Spleen (tissue), 11 donors: ENCODE results near the gene RAD51B. TPM values are rescaled to one million over a fixed set of nuclear protein-coding genes. Genes with fewer than 3 reads are reported as not detected.

Experiments used
- DNase-seq: peaks from one replicate; pipeline ENCODE4 v3.0.0-alpha.2; 2020
- H3K27ac ChIP-seq, 8 donors: fragments of 200-600 bp; sonication (generic) in 7 of 8; 1 replicate in 4 of 8; 2 replicates in 4 of 8; pipeline versions ENCODE4 v1.5.0 to v1.8.0; 2016 to 2021; ENCODE audit warnings: inconsistent platforms in 4 of 8, mild to moderate bottlenecking in 4 of 8, moderate library complexity in 1 of 8
- H3K27me3 ChIP-seq, 7 donors: fragments of 200-600 bp; sonication (generic) in 6 of 7; replicated peaks in 1 of 7; 1 replicate in 4 of 7; 2 replicates in 3 of 7; pipeline versions ENCODE4 v1.5.0 to v1.8.0; 2016 to 2021; ENCODE audit warnings: inconsistent platforms in 3 of 7, mild to moderate bottlenecking in 1 of 7
- H3K36me3 ChIP-seq, 6 donors: fragments of 200-600 bp; sonication (generic) in 5 of 6; 1 replicate in 4 of 6; 2 replicates in 2 of 6; pipeline versions ENCODE4 v1.5.0 to v1.8.0; 2016 to 2021; ENCODE audit warnings: inconsistent platforms in 2 of 6
- H3K4me1 ChIP-seq, 6 donors: fragments of 200-600 bp; sonication (generic) in 5 of 6; 1 replicate in 3 of 6; 2 replicates in 3 of 6; pipeline versions ENCODE4 v1.5.0 to v1.8.0; 2016 to 2021; ENCODE audit warnings: inconsistent platforms in 3 of 6
- H3K4me3 ChIP-seq, 8 donors: fragments of 200-600 bp; sonication (generic) in 7 of 8; 1 replicate in 4 of 8; 2 replicates in 4 of 8; pipeline versions ENCODE4 v1.5.0 to v1.8.0; 2016 to 2021; ENCODE audit warnings: inconsistent platforms in 4 of 8, mild to moderate bottlenecking in 4 of 8, moderate library complexity in 2 of 8
- H3K9me3 ChIP-seq, 8 donors: fragments of 200-600 bp; sonication (generic) in 7 of 8; 1 replicate in 4 of 8; 2 replicates in 4 of 8; pipeline versions ENCODE4 v1.5.0 to v1.8.0; 2016 to 2021; ENCODE audit warnings: inconsistent platforms in 4 of 8
- POLR2A ChIP-seq, 3 donors: fragments of 450-650 bp; IDR thresholded peaks; one replicate each; pipeline ENCODE4 v1.5.1; 2017; ENCODE audit warnings: antibody characterized with exemption in 3 of 3, mild to moderate bottlenecking in 1 of 3
- POLR2AphosphoS5 ChIP-seq, 3 donors: sonication (generic); formaldehyde crosslinking; IDR thresholded peaks; one replicate each; pipeline ENCODE4 v1.5.1; 2017; ENCODE audit warnings: antibody characterized with exemption in 3 of 3
- WGBS, 5 donors: extraction: QIAGEN DNeasy Blood & Tissue Kit in 3 of 5; methylation state at CpG; one replicate each; pipeline versions ENCODE4 v1.1.5 to v1.1.7; 2013 to 2018; 5-methylcytosine and 5-hydroxymethylcytosine counted together
- intact Hi-C: fragments of 100-400 bp; cut with DNase I; formaldehyde crosslinking; loops from one replicate; pipeline ENCODE4 v1.15.0; 2023; ENCODE audit warnings: low total_unique reads
- polyA plus RNA-seq, 3 donors: library from polyadenylated mRNA; stranded (reverse); fragments of 200-250 nt; gene quantifications; one replicate each; pipeline ENCODE4 v1.2.1, GENCODE V29; 2013
- total RNA-seq, 7 donors: library from RNA; depleted of rRNA in 3 of 7; stranded (reverse); fragments of >200 nt in 3 of 7; fragmentation: NEBNext Ultra II Directional in 4 of 7; extraction: Animal tissue kit (Norgen Biotek cat#: 25700) in 4 of 7; gene quantifications; one replicate each; pipeline versions ENCODE4 v1.1.0 to v1.2.1, GENCODE V29; 2016 to 2021
- TF ChIP-seq, protein P1 (sequence below), 11 experiments: fragments of 200-600 bp in 7 of 11; fragments of 450-650 bp in 4 of 11; sonication (generic) in 4 of 11; IDR thresholded peaks in 8 of 11; conservative IDR thresholded peaks in 3 of 11; 1 replicate in 7 of 11; 2 replicates in 4 of 11; pipeline versions ENCODE4 v1.4.0 to v1.8.0; 2016 to 2021; ENCODE audit warnings: antibody characterized with exemption in 11 of 11, inconsistent platforms in 4 of 11, mild to moderate bottlenecking in 1 of 11
- donor health status: healthy with polysubstance abuse.
- donor health status: DM: no; HTN: no; CAD: no; lungs with moderate emphysema.
- donor health status: DM: no; HTN: no; CAD: no.
- donor health status: Bipolar disorder and iron deficiency.
- donor health status: healthy.
- donor health status: DM: no; HTN: no; CAD: no.
- donor health status: DM: yes; HTN: yes; CAD: no.

RAD51B gene
- total and polyA plus RNA-seq, 10 donors: 4.2 to 43.7 (median 29.8) TPM

DNA sequence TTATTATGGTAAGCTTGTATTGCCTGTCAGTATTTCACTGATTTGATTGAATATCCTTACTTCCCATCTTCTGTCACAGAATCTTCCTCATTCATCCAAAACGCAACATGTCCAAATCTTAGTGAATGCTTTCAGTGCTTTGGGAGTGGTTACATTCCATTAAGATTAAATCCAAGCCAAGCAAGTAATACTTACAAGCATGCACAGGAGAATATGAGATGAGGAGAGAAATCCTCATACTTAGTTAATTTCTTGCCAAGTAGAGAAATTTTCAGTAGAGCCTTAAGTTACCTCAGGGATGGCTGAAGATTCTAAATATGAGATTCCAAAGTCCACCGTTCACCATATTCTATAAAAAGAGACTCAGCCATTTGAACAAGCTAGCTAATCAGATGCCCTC lies 316.0 kb downstream of the RAD51B start:
- no peaks in the 10 kb centered on the region for H3K9me3 ChIP-seq

DNA sequence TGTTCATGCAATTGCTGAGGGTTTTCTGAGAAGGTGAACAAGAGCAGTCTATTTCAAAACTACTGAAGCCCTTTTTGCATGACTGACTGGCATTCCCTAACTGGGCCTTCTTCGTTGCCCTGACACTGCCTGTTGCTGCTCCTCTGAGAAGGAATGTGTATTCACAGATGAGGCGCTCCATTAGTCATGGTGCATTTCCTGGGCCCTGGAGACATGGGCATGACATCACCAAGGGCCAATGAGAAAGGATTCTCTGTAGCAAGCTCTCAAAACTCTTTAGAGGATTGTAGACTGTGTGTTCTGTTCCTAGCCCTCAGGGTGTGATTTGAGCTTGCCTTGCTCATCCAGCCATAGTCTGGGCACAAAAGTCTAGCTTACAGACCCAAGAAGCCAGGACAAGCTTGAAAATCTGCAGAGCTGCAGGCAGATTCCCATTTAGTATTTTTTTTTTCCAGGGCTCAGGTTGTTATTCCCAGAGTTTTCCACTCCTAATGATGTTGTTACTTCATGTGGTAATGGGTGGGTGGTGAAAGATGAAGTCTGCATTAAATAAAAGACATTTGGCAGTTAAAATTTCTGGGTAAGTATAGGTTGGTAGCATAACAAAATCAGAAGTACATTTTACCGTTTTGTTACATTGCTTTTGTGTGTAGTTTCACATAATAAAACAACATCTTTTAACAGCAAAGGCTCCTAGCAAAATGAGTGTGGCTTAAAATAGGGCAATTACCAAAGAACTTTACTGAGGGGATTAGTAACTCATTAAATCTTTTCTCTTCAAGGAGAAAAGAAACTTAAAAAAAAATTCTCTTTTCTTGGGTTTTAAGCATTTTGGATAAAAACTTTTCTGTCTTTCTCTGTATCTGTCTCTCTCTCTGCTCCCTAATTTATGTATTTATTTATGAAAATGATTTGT lies 318.4 kb downstream of the RAD51B start:
- no peak for DNase-seq
- Histone ChIP-seq H3K27ac (no peak overlapping the region), H3K4me1 (peaks cover 0 to 11% (median under 1%) of the 10 kb centered on the region in 6 donors), H3K36me3 (no peaks in the 10 kb centered on the region), H3K27me3 (no peaks in the 10 kb centered on the region), H3K4me3 (no peak overlapping the region), H3K9me3 (no peaks in the 10 kb centered on the region)
- intact Hi-C loops: no loop called here
- WGBS, 5 donors: 80 to 94% (median 82%) methylated on average over 2 to 3 of the region's 3 CpGs
- TF ChIP-seq POLR2A (IDR thresholded peaks at IDR 0.05): no peak
- TF ChIP-seq, protein P1, sequence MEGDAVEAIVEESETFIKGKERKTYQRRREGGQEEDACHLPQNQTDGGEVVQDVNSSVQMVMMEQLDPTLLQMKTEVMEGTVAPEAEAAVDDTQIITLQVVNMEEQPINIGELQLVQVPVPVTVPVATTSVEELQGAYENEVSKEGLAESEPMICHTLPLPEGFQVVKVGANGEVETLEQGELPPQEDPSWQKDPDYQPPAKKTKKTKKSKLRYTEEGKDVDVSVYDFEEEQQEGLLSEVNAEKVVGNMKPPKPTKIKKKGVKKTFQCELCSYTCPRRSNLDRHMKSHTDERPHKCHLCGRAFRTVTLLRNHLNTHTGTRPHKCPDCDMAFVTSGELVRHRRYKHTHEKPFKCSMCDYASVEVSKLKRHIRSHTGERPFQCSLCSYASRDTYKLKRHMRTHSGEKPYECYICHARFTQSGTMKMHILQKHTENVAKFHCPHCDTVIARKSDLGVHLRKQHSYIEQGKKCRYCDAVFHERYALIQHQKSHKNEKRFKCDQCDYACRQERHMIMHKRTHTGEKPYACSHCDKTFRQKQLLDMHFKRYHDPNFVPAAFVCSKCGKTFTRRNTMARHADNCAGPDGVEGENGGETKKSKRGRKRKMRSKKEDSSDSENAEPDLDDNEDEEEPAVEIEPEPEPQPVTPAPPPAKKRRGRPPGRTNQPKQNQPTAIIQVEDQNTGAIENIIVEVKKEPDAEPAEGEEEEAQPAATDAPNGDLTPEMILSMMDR (IDR thresholded peaks at IDR 0.05 in 8 of 11, conservative IDR thresholded peaks at IDR 0.05 in 3 of 11): no peak
- TF ChIP-seq POLR2AphosphoS5 (IDR thresholded peaks at IDR 0.05): no peak

More for the DNA sequence above, 316.0 kb downstream of the RAD51B start:
- 85 to 95% (median 94%) methylated on average over 2 of the region's 2 CpGs for WGBS, 5 donors
- intact Hi-C loops: no loop called here
- DNase-seq: no peak
- H3K36me3 ChIP-seq: no peaks in the 10 kb centered on the region
- H3K4me3 ChIP-seq: no peak overlapping the region
- H3K27ac ChIP-seq: no peak overlapping the region
- TF ChIP-seq, protein P1 (IDR thresholded peaks at IDR 0.05 in 8 of 11, conservative IDR thresholded peaks at IDR 0.05 in 3 of 11): no peak
- TF ChIP-seq POLR2AphosphoS5 (IDR thresholded peaks at IDR 0.05): no peak
- H3K27me3 ChIP-seq: no peaks in the 10 kb centered on the region
- peaks cover 0 to 8% (median 0%) of the 10 kb centered on the region in 6 donors for H3K4me1 ChIP-seq

DNA sequence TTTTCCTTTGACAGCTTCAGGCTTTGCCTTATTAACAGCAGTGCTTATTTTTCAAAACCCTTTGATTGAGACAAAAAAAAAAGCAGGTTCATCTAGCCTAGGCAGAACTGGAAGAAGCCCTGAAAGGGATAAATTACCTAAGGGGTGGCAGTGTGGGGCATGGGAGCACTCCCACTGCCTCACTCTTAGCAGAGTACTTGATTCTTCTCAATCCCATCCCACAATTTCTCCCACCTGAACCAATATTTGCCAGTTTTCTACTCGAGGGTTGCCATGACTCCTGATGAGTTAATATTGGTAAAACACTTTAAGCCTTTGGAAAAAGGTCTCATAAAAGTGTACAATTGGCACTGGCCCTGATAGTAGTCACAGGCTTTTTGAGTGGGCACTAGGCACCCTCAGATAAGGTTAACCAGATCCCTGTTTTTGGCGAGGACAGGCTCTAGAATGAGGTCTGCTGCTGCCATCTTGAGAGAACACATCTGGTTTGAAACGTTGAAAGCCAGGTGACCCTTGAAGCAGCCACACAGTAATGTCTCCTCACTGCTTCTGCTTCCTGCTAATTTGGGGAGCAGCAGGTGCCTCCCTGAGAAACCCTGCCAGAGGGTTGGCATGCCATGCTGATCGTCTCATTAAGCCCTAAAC lies 320.0 kb downstream of the RAD51B start:
- TF ChIP-seq, protein P1 (IDR thresholded peaks at IDR 0.05 in 8 of 11, conservative IDR thresholded peaks at IDR 0.05 in 3 of 11): no peak
- no peak for TF ChIP-seq POLR2AphosphoS5 (IDR thresholded peaks at IDR 0.05)
- TF ChIP-seq POLR2A (IDR thresholded peaks at IDR 0.05): no peak
- Histone ChIP-seq H3K27ac (peak overlapping the region in 2 of 8 donors; percentile 19 to 54), H3K36me3 (no peaks in the 10 kb centered on the region), H3K27me3 (no peaks in the 10 kb centered on the region), H3K4me1 (peaks cover 0 to 25% (median 8%) of the 10 kb centered on the region in 6 donors), H3K4me3 (no peak overlapping the region), H3K9me3 (no peaks in the 10 kb centered on the region)
- intact Hi-C loops: no loop called here
- WGBS, 5 donors: 63 to 85% (median 78%) methylated on average over 4 of the region's 4 CpGs
- DNase-seq: no peak
